Prostate gland (tissue), 2 donors: Measurements from ENCODE around the gene CDC42BPA. TPM values are rescaled to one million over a fixed set of nuclear protein-coding genes. Genes with fewer than 3 reads are reported as not detected.
"Not testable (repeated sequence)": the region's sequence is repeated elsewhere in the genome, so short reads cannot be mapped to it uniquely, and the experiment has no call there.

ENCODE experiments used
- DNase-seq: peaks from one replicate; pipeline ENCODE4 v3.0.0-alpha.2; 2019; ENCODE audit warnings: low spot score
- H3K27ac ChIP-seq, 2 donors: fragments of 200-600 bp; sonication (generic); 2 replicates each; pipeline ENCODE4 v1.5.1; 2017 to 2019
- H3K27me3 ChIP-seq: fragments of 200-600 bp; sonication (generic); replicated peaks from 2 replicates; pipeline ENCODE4 v1.5.1; 2019; ENCODE audit not compliant: insufficient read depth
- H3K36me3 ChIP-seq, 2 donors: fragments of 200-600 bp; sonication (generic); 1 replicate in 1 of 2; 2 replicates in 1 of 2; pipeline versions ENCODE4 v1.5.1 to v1.8.1; 2017 to 2019
- H3K4me1 ChIP-seq: fragments of 200-600 bp; sonication (generic); replicated peaks from 2 replicates; pipeline ENCODE4 v1.5.1; 2019
- H3K4me3 ChIP-seq, 2 donors: fragments of 200-600 bp; sonication (generic); 2 replicates each; pipeline ENCODE4 v1.5.1; 2017 to 2019
- H3K9me3 ChIP-seq: fragments of 200-600 bp; sonication (generic); 2 replicates; pipeline ENCODE4 v1.5.1; 2017
- CTCF ChIP-seq, 4 experiments: fragments of 200-600 bp in 2 of 4; fragments of 450-650 bp in 2 of 4; sonication (generic) in 2 of 4; IDR thresholded peaks; 1 replicate in 3 of 4; 2 replicates in 1 of 4; pipeline ENCODE4 v1.5.1; 2016 to 2019; ENCODE audit warnings: antibody characterized with exemption in 4 of 4, mild to moderate bottlenecking in 2 of 4, moderate library complexity in 2 of 4
- POLR2A ChIP-seq: fragments of 450-650 bp; IDR thresholded peaks from one replicate; pipeline ENCODE4 v1.6.1; 2016; ENCODE audit warnings: antibody characterized with exemption, mild to moderate bottlenecking
- POLR2AphosphoS5 ChIP-seq: sonication (generic); formaldehyde crosslinking; IDR thresholded peaks from one replicate; pipeline ENCODE4 v1.6.1; 2017; ENCODE audit warnings: antibody characterized with exemption
- WGBS: methylation state at CpG from one replicate; pipeline ENCODE4 v1.1.5; 2018; 5-methylcytosine and 5-hydroxymethylcytosine counted together
- intact Hi-C: fragments of 100-400 bp; cut with DNase I; formaldehyde crosslinking; loops from one replicate; pipeline ENCODE4 v1.14.2; 2022
- total RNA-seq, 2 donors: library from RNA; depleted of rRNA; stranded (reverse); fragments of >200 nt; gene quantifications; one replicate each; pipeline ENCODE4 v1.1.0, GENCODE V29; 2016

CDC42BPA gene
- total RNA-seq, 2 donors from 2014 or later, result 31.3 to 76.9 TPM

GRCh38 chr1:227112538-227112937 is 205.8 kb downstream of the CDC42BPA start:
- no peak for TF ChIP-seq POLR2A
- TF ChIP-seq CTCF (IDR thresholded peaks at IDR 0.05), result no peak
- no peak for TF ChIP-seq POLR2AphosphoS5
- WGBS, result 98% methylated on average over 6 of the region's 6 CpGs
- intact Hi-C loops, result no loop called here

GRCh38 chr1:227111782-227112181 is 206.5 kb downstream of the CDC42BPA start:
- Histone ChIP-seq H3K9me3 (no peaks in the 10 kb centered on the region), H3K4me1 (no peaks in the 10 kb centered on the region), H3K27ac (no peak overlapping the region), H3K36me3 (no peaks in the 10 kb centered on the region), H3K4me3 (no peak overlapping the region), H3K27me3 (no peaks in the 10 kb centered on the region)
- 97% methylated on average over 2 of the region's 2 CpGs for WGBS
- DNase-seq, result no peak
- intact Hi-C loops, result no loop called here
- TF ChIP-seq POLR2AphosphoS5 (no peak), CTCF (IDR thresholded peaks at IDR 0.05) (no peak), POLR2A (no peak)

More at GRCh38 chr1:227112538-227112937, 205.8 kb downstream of the CDC42BPA start:
- H3K4me3 ChIP-seq, result no peak overlapping the region
- no peaks in the 10 kb centered on the region for H3K4me1 ChIP-seq
- no peaks in the 10 kb centered on the region for H3K9me3 ChIP-seq
- no peaks in the 10 kb centered on the region for H3K27me3 ChIP-seq
- no peak overlapping the region for H3K27ac ChIP-seq
- no peak for DNase-seq
- H3K36me3 ChIP-seq, result no peaks in the 10 kb centered on the region

GRCh38 chr1:227105291-227105690 is 213.0 kb downstream of the CDC42BPA start:
- H3K27me3 ChIP-seq, DNase-seq, intact Hi-C loops, H3K9me3 ChIP-seq, H3K36me3 ChIP-seq, H3K4me3 ChIP-seq, H3K27ac ChIP-seq, H3K4me1 ChIP-seq: not testable (repeated sequence)
- 97% methylated on average over 3 of the region's 3 CpGs for WGBS

GRCh38 chr1:227102056-227102455 is 216.2 kb downstream of the CDC42BPA start:
- Histone ChIP-seq H3K9me3 (no peaks in the 10 kb centered on the region), H3K27me3 (no peaks in the 10 kb centered on the region), H3K4me3 (no peak overlapping the region), H3K27ac (no peak overlapping the region), H3K36me3 (no peaks in the 10 kb centered on the region), H3K4me1 (no peaks in the 10 kb centered on the region)
- TF ChIP-seq CTCF (IDR thresholded peaks at IDR 0.05), result no peak
- WGBS, result 74% methylated on average over 5 of the region's 5 CpGs
- intact Hi-C loops, result no loop called here
- DNase-seq, result no peak

GRCh38 chr1:227094249-227094966 is 223.9 kb downstream of the CDC42BPA start:
- 72% methylated on average over 2 of the region's 2 CpGs for WGBS
- TF ChIP-seq POLR2A, result no peak
- no peak for TF ChIP-seq CTCF (IDR thresholded peaks at IDR 0.05)
- TF ChIP-seq POLR2AphosphoS5, result no peak
- no peaks in the 10 kb centered on the region for H3K4me1 ChIP-seq
- H3K27ac ChIP-seq, result no peak overlapping the region
- intact Hi-C loops, result no loop called here
- no peaks in the 10 kb centered on the region for H3K9me3 ChIP-seq
- DNase-seq, result no peak
- no peaks in the 10 kb centered on the region for H3K27me3 ChIP-seq
- no peaks in the 10 kb centered on the region for H3K36me3 ChIP-seq
- H3K4me3 ChIP-seq, result no peak overlapping the region
